ENCODE data around the gene HEXIM2. TPM values are rescaled to one million over a fixed set of nuclear protein-coding genes. Genes with fewer than 3 reads are reported as not detected.

HEXIM2 gene
- total and polyA plus RNA-seq, 2 of the 13 experiments (the other 11 are each of a cell fraction or from before 2014, with no cell fraction given) = 27.1 to 32.4 TPM

DNA sequence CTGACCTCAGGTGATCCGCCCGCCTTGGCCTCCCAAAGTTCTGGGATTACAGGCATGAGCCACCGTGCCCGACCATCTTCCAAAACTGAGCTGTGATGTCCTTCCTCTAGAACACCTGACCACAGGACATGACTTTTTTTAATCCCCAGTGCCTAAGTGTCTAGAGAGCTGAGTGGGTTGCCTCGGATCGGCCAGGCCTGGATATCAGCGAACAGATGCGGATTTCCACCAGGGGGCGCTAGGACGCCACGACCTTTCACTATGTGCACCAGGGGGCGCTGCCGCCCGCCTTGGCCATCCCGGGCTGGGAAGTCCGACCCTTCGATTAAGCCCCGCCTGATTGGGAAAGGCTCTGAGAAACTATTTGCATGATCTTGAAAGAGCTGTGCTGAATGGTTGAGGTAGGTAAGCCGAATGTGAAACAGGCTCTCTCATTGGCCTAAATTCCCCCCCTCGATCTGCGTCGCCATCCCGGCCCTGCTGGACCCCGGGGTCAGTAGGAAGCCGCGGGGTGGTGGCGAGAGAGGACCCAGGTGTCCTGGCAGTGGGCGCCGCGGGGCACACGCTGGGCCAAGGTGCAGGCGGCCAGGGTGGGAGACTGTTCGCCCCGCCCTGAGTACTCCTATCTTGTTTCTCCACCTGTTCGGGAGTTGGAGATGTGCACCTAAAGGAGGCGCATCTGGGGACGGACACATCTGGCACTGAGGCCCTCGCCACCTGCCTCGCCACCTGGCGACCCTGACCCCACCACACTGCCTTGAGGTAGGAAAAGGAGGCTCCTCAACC is 26.3 kb upstream of the HEXIM2 start, which contains the start of gene ACBD4 (continued):
- TF ChIP-seq, protein P1, sequence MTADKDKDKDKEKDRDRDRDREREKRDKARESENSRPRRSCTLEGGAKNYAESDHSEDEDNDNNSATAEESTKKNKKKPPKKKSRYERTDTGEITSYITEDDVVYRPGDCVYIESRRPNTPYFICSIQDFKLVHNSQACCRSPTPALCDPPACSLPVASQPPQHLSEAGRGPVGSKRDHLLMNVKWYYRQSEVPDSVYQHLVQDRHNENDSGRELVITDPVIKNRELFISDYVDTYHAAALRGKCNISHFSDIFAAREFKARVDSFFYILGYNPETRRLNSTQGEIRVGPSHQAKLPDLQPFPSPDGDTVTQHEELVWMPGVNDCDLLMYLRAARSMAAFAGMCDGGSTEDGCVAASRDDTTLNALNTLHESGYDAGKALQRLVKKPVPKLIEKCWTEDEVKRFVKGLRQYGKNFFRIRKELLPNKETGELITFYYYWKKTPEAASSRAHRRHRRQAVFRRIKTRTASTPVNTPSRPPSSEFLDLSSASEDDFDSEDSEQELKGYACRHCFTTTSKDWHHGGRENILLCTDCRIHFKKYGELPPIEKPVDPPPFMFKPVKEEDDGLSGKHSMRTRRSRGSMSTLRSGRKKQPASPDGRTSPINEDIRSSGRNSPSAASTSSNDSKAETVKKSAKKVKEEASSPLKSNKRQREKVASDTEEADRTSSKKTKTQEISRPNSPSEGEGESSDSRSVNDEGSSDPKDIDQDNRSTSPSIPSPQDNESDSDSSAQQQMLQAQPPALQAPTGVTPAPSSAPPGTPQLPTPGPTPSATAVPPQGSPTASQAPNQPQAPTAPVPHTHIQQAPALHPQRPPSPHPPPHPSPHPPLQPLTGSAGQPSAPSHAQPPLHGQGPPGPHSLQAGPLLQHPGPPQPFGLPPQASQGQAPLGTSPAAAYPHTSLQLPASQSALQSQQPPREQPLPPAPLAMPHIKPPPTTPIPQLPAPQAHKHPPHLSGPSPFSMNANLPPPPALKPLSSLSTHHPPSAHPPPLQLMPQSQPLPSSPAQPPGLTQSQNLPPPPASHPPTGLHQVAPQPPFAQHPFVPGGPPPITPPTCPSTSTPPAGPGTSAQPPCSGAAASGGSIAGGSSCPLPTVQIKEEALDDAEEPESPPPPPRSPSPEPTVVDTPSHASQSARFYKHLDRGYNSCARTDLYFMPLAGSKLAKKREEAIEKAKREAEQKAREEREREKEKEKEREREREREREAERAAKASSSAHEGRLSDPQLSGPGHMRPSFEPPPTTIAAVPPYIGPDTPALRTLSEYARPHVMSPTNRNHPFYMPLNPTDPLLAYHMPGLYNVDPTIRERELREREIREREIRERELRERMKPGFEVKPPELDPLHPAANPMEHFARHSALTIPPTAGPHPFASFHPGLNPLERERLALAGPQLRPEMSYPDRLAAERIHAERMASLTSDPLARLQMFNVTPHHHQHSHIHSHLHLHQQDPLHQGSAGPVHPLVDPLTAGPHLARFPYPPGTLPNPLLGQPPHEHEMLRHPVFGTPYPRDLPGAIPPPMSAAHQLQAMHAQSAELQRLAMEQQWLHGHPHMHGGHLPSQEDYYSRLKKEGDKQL (CRISPR knock-in tag; IDR thresholded peaks at IDR 0.05; ENCODE audit: low read depth) = 0 out of 2 replicates have a peak, but pooled peaks have one; percentile 12
- TF ChIP-seq RAD21 (CRISPR knock-in tag; IDR thresholded peaks at IDR 0.05) = peak; percentile 100
- peak; percentile 87 for TF ChIP-seq NFATC3 (CRISPR knock-in tag; IDR thresholded peaks at IDR 0.05)
- TF ChIP-seq MED1 (CRISPR knock-in tag; IDR thresholded peaks at IDR 0.05) = peak; percentile 76
- peak; percentile 89; the same call in 1 of the 2 replicates for TF ChIP-seq KDM4B (CRISPR knock-in tag; IDR thresholded peaks at IDR 0.05)
- TF ChIP-seq, protein P2, sequence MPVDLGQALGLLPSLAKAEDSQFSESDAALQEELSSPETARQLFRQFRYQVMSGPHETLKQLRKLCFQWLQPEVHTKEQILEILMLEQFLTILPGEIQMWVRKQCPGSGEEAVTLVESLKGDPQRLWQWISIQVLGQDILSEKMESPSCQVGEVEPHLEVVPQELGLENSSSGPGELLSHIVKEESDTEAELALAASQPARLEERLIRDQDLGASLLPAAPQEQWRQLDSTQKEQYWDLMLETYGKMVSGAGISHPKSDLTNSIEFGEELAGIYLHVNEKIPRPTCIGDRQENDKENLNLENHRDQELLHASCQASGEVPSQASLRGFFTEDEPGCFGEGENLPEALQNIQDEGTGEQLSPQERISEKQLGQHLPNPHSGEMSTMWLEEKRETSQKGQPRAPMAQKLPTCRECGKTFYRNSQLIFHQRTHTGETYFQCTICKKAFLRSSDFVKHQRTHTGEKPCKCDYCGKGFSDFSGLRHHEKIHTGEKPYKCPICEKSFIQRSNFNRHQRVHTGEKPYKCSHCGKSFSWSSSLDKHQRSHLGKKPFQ (CRISPR knock-in tag; IDR thresholded peaks at IDR 0.05; ENCODE audit: insufficient replicate concordance) = peak; percentile 82
- 0 out of 2 replicates have a peak, but pooled peaks have one; percentile 65 for TF ChIP-seq MAF1 (CRISPR knock-in tag; IDR thresholded peaks at IDR 0.05; ENCODE audit: borderline replicate concordance)
- peak; percentile 74 for TF ChIP-seq FOSL2 (CRISPR knock-in tag; IDR thresholded peaks at IDR 0.05)
- no peak for TF ChIP-seq SMARCE1 (IDR thresholded peaks at IDR 0.05; ENCODE audit: borderline replicate concordance)
- TF ChIP-seq, protein P3, sequence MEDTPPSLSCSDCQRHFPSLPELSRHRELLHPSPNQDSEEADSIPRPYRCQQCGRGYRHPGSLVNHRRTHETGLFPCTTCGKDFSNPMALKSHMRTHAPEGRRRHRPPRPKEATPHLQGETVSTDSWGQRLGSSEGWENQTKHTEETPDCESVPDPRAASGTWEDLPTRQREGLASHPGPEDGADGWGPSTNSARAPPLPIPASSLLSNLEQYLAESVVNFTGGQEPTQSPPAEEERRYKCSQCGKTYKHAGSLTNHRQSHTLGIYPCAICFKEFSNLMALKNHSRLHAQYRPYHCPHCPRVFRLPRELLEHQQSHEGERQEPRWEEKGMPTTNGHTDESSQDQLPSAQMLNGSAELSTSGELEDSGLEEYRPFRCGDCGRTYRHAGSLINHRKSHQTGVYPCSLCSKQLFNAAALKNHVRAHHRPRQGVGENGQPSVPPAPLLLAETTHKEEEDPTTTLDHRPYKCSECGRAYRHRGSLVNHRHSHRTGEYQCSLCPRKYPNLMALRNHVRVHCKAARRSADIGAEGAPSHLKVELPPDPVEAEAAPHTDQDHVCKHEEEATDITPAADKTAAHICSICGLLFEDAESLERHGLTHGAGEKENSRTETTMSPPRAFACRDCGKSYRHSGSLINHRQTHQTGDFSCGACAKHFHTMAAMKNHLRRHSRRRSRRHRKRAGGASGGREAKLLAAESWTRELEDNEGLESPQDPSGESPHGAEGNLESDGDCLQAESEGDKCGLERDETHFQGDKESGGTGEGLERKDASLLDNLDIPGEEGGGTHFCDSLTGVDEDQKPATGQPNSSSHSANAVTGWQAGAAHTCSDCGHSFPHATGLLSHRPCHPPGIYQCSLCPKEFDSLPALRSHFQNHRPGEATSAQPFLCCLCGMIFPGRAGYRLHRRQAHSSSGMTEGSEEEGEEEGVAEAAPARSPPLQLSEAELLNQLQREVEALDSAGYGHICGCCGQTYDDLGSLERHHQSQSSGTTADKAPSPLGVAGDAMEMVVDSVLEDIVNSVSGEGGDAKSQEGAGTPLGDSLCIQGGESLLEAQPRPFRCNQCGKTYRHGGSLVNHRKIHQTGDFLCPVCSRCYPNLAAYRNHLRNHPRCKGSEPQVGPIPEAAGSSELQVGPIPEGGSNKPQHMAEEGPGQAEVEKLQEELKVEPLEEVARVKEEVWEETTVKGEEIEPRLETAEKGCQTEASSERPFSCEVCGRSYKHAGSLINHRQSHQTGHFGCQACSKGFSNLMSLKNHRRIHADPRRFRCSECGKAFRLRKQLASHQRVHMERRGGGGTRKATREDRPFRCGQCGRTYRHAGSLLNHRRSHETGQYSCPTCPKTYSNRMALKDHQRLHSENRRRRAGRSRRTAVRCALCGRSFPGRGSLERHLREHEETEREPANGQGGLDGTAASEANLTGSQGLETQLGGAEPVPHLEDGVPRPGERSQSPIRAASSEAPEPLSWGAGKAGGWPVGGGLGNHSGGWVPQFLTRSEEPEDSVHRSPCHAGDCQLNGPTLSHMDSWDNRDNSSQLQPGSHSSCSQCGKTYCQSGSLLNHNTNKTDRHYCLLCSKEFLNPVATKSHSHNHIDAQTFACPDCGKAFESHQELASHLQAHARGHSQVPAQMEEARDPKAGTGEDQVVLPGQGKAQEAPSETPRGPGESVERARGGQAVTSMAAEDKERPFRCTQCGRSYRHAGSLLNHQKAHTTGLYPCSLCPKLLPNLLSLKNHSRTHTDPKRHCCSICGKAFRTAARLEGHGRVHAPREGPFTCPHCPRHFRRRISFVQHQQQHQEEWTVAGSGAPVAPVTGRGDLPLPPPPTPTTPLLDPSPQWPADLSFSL (CRISPR knock-in tag; IDR thresholded peaks at IDR 0.05) = peak; percentile 72
- peak; percentile 69; the same call in 1 of the 2 replicates for TF ChIP-seq GFI1 (CRISPR knock-in tag; IDR thresholded peaks at IDR 0.05; ENCODE audit: borderline replicate concordance)
- TF ChIP-seq ZNF567 (CRISPR knock-in tag; IDR thresholded peaks at IDR 0.05; ENCODE audit: borderline replicate concordance) = peak; percentile 98; the same call in 1 of the 2 replicates
- TF ChIP-seq ZNF878 (CRISPR knock-in tag; IDR thresholded peaks at IDR 0.05) = no peak
- peak; percentile 98 for TF ChIP-seq FOXC1 (CRISPR knock-in tag; IDR thresholded peaks at IDR 0.05; ENCODE audit: borderline replicate concordance)
- peak; percentile 99 for TF ChIP-seq NFYC (CRISPR knock-in tag; IDR thresholded peaks at IDR 0.05)
